GM19240 (cell line): ENCODE results near the gene WNK1.
"Not testable (repeated sequence)": the region's sequence is repeated elsewhere in the genome, so short reads cannot be mapped to it uniquely, and the experiment has no call there.

ENCODE experiments used
- DNase-seq: peaks from one replicate; pipeline ENCODE4 v3.0.0; 2011; ENCODE audit warnings: low spot score; ENCODE audit not compliant: insufficient read length

The WNK1 gene

DNA sequence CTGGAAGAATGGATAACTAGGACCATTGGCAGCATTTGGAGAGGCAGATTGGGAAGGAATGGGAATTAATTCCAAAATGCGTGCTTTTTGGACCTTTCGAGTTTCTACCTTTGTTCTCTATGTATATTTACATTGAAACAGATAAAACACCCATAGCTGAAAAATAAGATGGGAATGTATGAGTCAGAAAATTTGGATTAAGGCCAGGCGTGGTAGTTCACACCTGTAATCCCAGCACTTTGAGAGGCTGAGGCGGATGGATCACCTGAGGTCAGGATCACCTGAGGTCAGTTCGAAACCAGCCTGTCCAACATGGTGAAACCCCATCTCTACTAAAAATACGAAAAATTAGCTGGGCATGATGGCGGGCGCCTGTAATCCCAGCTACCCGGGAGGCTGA is 65.1 kb downstream of the WNK1 start:
- DNase-seq, result not testable (repeated sequence)

DNA sequence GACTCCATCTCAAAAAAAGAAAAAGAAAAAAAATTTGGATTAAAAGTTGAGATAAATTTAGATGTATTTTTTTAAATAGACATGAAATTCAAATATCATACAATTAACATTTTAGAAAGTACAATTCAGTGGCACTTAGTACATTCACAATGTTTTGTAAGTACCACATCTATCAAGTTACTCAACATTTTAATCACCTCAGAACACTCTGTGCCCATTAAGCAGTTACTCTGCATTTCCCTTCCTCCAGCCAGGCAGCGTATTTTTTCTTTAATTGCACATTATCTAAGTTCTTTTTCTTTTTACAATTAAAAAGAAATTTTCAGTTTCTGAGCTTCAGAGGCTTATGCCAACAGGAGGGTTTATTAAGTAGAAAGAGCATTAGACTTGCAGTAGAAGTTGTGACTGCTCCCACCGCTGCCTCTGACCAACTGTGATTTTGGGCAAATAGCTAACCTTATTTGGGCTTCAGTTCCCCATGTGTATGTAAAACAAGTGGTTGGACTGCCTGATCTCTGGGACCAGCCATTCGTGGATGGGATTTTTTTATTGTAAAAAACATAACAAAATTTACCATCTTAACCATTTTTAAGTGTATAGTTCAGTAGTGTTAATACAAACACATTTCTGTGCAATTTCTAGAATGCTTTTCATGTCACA is 65.7 kb downstream of the WNK1 start:
- no peak for DNase-seq

DNA sequence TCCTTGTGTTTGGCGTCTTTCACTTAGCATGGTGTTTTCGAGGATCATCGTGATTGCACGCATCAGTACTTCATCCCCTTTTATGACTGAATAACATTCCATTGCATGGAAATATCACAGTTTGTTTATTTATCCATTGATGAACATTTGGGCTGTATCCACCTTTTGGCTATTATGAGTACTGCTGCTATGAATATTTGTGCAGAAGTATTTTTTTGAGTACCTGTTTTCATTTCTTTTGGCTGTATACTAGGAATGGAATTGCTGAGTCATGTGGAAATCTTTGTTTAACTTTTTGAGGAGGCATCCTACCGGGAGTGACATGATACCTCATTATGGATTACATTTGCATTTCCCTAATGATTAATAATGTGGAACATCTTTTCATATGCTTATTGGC is 66.4 kb downstream of the WNK1 start:
- no peak for DNase-seq

DNA sequence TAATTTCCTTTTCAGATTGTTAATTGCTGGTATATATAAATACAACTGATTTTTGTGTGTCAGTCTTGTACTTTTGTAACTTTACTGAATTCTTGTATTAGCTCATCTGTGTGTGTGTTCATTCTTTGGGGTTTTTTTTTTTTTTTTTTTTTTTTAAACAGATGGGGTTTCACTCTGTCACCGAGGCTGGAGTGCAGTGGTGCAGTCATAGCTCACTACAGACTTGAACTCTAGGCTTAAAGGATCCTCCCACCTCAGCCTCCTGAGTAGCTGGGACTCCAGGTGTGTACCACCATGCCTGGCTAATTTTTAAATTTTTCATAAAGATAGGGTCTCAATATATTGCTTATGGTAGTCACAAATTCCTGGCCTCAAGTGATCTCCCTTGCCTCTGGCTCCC is 68.0 kb downstream of the WNK1 start:
- no peak for DNase-seq

DNA sequence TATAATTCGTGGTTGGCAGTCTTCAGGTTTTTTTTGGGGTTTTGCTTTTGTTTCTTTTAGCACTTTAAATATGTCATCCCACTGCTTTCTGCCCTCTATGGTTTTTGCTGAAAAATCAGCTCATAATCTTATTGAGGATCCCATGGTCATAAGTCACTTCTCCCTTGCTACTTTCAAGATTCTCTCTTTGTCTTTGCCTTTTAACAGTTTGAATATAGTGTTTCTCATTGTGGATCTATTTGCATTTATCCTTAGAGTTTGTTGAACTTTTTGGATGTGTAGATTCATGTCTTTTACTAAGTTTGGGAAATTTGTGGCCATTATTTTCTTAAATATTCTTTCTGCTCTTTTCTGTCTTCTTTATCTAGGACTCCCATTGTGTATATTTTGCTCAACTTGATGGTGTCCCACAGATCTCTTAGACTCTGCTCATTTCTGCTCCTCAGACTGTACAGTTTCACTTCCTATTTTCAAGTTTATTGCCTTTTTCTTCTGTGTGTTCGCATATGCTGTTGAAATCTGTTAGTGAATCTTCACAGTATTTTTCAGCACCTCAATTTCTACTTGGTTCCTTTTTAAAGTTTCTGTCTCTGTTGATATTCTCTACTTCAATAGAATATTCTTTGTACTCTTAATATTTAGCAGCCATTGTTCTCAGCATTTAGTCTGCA is 70.8 kb downstream of the WNK1 start:
- peak; percentile 17 for DNase-seq

DNA sequence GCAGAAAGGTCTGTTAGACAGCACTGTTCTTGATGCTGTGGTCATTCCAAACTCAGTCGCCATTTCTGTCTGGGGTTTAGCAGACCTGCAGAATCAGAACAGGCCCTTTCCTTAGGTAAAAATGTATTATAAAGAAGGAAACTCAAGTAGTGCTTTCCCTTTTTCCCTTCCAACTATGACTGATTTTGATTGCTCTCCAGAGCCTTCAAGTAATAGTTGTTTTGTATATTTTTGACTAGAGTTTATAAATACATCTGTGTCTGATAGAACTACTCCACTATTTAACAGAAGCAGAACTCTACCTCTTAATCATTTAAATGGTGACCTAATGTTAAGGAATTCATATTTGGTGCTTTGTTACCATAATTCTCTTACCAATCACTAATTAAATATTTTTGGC is 74.0 kb downstream of the WNK1 start:
- DNase-seq, result no peak

DNA sequence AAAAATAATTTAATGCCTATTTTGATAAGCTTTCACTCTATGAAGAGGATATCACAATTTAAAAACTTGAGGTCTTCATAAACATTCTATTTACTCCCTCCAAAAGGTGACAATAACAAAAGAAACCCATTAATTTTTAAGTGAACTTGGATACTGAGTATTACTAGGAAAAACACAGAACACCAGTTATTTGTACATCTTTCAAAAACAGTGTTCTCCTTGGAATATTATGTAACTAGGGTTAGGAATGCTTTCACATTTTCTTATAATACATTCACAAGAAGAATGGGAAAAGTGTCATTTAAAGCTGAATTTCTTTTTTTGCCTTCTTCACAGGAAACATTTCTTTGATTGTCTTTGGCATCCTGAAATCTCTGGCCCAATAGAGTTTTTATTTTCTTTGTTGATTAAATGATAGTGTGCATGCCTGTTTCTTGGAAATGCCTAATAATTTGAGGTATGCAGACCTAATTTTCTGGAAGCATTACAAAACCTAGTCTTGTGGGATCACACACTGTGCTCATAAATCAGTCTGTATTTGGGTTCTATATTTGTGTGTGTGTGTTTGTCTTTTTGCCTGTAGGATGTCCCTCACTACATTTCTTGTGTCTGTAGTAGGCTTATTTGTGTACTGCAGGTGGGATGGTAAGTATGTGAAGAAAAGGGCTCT is 76.5 kb downstream of the WNK1 start:
- no peak for DNase-seq

DNA sequence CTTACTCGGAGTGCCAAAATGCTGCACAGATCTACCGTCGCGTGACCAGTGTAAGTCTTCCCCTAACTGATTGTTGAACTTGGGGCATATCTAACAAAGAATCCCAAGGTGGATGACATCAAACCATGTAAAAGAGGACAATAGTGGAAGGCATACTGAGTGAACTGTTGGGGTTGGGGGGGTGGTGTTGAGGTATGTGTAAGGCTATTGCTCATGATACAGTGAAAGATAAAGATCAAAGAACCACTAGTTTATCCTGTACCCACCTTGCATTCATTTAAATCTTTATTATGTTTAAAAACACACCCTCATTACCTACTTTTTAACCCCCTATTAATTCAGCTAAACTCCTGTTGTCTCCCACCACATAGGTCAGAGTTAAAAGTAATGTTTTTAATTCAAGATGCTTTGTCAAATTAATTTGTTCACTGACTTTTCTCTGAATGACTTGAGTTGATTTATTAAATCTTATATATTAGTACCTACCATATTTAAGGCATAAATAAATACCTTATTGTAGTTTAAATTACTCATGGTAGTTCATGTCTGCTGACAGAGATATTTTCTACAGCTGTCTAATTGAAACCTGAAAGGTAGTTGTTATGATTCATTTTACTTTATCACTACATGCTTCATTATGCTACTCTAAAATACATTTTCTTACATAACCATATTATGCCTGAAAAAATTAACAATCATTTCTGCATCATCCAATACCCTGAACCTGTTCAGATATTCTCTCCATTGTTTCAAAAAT is 77.9 kb downstream of the WNK1 start:
- DNase-seq, result no peak

DNA sequence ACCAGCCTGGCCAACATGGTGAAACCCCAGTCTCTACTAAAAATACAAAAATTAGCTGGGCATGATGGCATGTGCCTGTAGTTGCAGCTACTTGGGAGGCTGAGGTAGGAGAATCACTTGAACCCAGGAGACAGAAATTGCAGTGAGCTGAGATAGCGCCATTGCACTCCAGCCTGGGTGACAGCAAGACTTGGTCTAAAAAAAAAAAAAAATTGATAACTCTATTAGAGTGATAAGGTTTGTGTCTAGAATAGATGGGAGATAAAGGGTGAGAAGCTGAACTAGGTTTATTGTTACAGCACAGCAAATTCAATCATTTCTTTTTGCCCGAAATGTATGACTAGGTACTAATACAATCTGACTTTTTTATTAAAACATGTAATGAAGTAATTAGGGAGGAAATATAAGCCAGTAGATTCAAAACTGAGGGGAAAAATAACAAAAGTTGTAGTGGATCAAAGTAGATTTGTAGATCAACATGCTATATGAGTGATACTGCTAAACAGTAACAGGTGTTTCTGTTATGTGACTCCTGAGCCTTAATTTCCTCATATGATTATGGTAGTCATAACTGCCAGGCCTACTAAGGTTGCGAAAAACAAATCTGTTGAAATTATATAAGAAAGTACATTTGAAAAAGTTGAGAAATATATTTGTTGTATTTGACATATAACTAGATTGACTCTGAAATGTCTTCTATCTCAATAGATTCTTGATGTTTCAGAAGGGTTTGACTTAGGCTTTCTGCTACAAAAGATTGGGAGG is 83.6 kb downstream of the WNK1 start:
- DNase-seq, result no peak

DNA sequence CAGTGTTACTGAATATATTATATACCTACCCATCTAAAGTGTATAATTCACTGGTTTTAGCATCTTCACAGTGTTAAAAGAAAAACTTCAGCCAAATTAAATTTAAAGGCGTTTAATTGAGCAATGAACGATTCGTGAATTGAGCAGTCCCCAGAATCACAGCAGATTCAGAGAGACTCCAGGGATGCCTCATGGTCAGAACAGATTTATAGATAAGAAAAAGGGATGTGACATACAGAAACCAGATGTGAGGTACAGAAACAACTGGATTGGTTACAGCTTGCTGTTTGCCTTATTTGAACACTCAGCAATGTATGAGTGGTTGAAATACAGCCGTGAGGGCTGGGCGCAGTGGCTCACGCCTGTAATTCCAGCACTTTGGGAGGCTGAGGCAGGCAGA is 84.6 kb downstream of the WNK1 start:
- DNase-seq, result no peak

DNA sequence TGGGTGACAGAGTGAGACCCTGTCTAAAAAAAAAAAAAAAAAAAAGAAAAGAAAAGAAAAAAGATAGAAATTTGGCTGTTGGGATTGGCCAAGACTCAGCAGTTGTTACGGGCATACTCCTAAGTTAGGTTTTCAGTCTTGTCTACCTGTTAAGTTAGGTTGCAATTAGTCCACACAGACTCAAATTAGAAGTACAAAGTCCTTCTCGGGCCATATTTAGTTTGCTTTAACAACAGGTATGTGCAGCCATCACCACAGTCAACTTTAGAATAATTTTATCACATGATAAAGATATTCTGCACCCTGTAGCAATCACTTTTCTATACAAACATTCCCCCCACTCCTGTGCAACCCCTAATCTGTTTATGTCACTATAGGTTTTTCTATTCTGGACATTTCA is 85.2 kb downstream of the WNK1 start:
- no peak for DNase-seq

DNA sequence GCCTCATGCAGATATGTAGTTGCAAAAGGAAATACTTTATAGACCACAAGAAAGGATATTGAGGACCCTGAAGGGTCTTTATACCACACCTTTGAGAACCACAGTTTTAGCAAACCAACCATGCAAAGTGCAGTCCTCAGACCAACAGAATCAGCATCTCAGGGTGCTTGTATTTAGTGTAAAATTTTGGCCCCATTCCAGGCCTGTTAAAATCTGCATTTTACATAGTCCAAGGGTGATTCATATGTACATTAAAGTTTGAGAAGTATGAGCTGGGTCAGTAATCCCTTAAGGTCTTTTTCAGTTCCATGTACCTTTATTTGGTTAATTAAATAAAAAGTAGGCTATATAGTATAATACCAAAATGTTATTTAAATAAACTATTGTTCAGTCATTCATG is 91.2 kb downstream of the WNK1 start:
- no peak for DNase-seq

DNA sequence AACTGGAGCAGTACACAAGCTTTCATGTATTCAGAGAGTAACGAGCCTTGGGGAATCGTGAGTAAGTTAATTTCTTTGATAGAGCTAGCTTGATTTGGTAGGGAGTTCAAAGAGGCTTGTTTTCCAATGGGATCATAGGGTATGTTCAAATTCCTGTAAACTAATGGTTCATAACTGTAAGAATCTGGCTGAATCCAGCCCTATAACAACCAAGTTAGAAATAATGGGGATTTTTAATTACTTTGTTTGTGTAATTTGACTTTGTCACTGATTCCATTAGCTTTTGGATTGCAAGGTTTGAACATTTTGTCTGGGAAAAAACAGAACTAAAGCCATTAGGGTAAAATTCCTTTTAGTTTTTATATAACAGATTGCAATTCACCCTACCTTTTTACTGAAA is 94.0 kb downstream of the WNK1 start:
- no peak for DNase-seq

DNA sequence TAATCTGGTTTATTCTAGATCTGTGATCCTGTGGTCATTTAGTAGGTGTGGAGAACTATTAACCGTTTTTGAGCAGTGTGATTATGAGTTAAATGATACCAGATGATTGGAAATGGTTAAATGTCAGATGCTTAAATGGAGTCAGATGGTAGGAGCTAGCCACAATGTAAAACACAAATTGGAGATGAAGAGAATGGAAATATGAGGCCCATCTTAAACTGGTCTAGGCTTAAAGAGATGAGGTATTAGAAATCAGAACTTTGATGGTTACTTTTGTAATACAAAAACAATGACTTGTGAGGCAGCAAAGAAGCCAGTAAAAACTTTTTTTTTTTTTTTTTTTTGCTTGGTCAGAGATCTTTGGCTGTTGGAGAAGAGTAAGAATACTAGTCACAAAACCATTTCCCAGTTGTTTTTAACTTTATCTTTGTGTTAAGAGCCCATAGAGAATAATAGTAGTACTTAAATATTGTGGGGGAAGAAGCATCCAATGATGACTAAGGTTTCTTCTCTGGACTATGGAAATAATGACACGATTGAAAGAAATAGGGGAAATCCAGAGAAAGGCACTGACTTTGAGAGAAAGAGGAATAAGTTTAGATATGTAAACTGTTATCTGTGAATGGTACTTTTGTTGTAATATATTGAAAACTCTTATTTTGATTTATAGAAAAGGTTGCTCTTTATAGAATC is 95.9 kb downstream of the WNK1 start:
- DNase-seq, result no peak

DNA sequence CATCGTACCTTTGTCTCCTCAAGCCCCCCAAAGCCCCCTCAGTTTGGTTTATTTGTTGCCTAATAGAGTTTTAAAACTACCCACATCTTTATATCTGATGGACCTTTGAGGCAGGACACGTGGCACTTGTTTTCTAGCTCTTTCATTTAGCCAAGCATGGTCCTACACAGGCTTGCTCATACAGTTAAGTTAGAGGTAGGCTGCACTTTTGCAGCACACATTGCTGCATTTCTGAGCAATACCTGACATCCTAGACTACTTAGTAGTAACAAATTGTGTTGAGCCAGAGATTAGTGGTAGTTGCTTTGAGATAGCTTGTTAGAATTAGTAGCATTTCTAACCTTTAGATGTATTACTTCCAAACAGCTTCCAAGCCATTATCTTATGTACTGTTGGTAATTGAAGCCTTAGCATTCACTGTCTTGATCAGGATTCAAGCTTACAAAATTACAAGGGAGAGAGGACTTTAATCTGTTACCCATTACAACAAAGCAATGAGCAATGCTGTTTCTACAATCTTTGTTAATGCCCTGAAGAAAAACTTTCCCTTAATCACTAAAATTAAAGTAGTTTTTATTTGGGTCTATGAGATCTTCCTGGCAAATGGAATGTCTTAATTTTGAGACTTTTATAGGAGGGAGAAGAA is 96.6 kb downstream of the WNK1 start:
- no peak for DNase-seq

DNA sequence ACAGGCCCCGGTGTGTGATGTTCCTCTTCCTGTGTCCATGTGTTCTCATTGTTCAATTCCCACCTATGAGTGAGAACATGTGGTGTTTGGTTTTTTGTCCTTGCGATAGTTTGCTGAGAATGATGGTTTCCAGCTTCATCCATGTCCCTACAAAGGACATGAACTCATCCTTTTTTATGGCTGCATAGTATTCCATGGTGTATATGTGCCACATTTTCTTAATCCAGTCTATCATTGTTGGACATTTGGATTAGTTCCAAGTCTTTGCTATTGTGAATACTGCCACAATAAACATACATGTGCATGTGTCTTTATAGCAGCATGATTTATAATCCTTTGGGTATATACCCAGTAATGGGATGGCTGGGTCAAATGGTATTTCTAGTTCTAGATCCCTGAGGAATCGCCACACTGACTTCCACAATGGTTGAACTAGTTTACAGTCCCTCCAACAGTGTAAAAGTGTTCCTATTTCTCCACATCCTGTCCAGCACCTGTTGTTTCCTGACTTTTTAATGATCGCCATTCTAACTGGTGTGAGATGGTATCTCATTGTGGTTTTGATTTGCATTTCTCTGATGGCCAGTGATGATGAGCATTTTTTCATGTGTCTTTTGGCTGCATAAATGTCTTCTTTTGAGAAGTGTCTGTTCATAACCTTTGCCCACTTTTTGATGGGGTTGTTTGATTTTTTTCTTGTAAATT is 97.5 kb downstream of the WNK1 start:
- not testable (repeated sequence) for DNase-seq

DNA sequence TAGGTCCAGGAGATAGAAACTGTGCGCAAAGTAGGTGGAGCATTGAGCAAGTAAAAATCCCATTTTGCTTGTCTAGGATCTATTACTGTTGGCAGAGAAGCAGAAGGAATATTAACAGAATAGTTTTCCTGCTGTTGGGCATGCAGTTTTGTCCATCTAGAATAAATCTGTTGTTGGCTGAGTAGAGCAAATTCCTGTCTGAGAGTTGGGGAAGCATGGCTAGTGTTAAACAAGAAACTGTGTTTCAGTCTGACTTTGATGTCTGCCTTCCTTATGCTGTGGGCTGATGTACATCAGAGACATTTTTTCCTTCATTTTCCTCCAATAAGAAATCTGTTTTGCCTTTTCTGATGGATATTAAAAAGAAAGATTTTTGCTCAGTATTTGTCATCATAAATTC is 99.0 kb downstream of the WNK1 start:
- DNase-seq, result no peak

DNA sequence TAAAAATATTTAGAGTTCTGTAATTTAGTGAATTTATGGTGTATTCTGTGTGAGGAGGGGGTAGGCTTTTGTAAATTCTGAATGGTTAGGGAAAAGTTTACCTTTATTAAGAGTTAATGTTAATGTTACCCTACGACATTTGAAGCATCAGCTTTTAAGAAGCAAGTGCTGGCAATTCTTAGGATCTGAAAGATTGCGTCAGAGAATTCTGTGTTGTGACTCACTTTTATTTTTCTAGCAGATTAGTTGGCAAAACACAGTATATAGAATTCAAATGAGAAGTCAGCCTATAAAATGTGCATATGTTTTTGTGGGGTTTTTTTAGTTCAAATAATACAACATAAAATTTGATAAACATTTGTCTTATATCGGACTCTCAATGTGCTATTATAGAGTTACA is 99.5 kb downstream of the WNK1 start:
- DNase-seq, result no peak

DNA sequence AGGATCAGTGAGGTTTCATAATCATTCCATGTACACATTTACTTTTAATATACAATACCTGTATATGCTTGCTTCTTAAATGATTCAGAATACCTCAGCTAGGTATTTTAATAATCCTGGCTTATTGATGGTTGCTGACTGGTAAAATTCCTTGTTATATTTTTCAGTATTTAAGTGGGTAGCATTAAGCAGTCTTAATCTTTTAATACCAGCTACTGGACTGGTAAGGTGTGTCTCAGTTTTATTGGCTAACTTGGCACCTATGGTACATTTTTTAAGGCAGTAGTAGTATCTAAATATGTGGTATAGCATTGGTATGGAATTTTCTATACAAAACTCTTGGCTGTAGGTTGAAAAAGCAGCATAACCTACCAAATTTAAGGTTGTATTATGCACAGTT is 100.5 kb downstream of the WNK1 start:
- DNase-seq, result no peak

DNA sequence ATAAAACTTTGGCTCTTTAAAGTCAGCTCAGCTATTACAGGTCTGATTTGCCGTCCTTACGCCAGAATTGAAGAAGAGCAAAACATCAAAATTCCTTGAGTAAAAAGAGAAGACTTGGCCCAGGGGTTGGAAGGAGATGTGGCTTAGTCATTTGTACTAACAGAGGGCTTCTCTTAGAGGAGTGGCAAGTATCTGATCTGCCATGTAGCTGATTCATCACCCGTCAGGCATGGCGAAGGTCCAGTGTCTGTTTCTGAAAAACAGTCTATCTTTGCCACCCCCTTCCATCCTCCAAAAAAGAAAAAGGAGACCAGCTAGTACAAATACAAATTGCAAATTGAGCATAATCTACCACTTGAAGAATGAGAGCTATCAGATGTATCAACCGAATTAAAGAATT is 105.2 kb downstream of the WNK1 start:
- no peak for DNase-seq
